Tibial nerve (tissue), 3 donors: ENCODE results near the gene IFNGR1.

ENCODE experiments used
- POLR2A ChIP-seq, 2 donors: fragments of 450-650 bp; IDR thresholded peaks; one replicate each; pipeline ENCODE4 v1.6.1; 2017; ENCODE audit warnings: antibody characterized with exemption in 2 of 2, mild to moderate bottlenecking in 2 of 2, moderate library complexity in 2 of 2
- TF ChIP-seq, protein P1 (sequence below), 5 experiments: fragments of 200-600 bp in 3 of 5; fragments of 450-650 bp in 2 of 5; sonication (generic) in 3 of 5; IDR thresholded peaks; one replicate each; pipeline ENCODE4 v1.5.1; 2016 to 2019; ENCODE audit warnings: antibody characterized with exemption in 5 of 5, mild to moderate bottlenecking in 3 of 5, moderate library complexity in 2 of 5

DNA sequence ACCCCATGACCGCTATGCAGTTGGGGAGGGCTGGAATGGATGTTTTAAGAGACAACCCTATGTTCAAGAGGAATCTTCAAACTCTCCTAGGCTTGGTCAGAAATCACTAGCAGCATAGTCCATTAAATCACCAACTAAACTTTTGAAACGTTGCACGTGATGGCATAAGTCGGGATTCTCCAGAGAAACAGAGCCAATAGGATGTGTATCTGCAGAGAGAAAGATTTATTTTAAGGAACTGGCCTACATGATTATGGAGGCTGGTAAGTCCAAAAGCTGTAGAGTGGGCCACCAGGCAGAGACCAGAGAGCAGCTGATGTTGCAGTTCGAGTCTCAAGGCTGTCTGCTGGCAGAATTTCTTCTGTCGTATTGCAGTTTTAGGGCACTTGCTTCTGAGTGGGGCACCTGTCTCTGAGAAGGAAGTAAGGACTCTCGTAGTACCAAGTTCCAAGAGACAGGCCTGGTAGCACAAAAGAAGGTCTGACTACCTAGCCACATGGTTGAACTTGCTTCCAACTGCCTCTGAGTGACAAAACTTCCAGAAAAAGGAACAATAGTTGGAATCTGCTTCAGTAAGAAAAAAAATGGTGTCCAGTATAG lies 11.9 kb upstream of the IFNGR1 start:
- TF ChIP-seq, protein P1, sequence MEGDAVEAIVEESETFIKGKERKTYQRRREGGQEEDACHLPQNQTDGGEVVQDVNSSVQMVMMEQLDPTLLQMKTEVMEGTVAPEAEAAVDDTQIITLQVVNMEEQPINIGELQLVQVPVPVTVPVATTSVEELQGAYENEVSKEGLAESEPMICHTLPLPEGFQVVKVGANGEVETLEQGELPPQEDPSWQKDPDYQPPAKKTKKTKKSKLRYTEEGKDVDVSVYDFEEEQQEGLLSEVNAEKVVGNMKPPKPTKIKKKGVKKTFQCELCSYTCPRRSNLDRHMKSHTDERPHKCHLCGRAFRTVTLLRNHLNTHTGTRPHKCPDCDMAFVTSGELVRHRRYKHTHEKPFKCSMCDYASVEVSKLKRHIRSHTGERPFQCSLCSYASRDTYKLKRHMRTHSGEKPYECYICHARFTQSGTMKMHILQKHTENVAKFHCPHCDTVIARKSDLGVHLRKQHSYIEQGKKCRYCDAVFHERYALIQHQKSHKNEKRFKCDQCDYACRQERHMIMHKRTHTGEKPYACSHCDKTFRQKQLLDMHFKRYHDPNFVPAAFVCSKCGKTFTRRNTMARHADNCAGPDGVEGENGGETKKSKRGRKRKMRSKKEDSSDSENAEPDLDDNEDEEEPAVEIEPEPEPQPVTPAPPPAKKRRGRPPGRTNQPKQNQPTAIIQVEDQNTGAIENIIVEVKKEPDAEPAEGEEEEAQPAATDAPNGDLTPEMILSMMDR (IDR thresholded peaks at IDR 0.05) = no peak
- no peak for TF ChIP-seq POLR2A (IDR thresholded peaks at IDR 0.05)
